Fibroblast of lung (primary cell): Measurements from ENCODE around the gene PPP2R3B. TPM values are rescaled to one million over a fixed set of nuclear protein-coding genes. Genes with fewer than 3 reads are reported as not detected.

Source experiments
- DNase-seq, 2 donors: peaks; one replicate each; pipeline versions ENCODE4 v3.0.0 to v3.0.0-alpha.2; 2010; ENCODE audit warnings: low read depth in 2 of 2
- H2AFZ ChIP-seq: 2 replicates; pipeline ENCODE4 v1.5.1; 2012; ENCODE audit warnings: low read length, control low read depth, inconsistent platforms
- H3K27ac ChIP-seq: 2 replicates; pipeline ENCODE4 v1.5.1; 2011; ENCODE audit warnings: low read length, control low read depth; ENCODE audit not compliant: insufficient read depth
- H3K27me3 ChIP-seq: 2 replicates; pipeline ENCODE4 v1.5.1; 2011; ENCODE audit warnings: mild to moderate bottlenecking, low read length; ENCODE audit not compliant: control insufficient read depth, insufficient read depth
- H3K36me3 ChIP-seq: 2 replicates; pipeline ENCODE4 v1.5.1; 2011; ENCODE audit warnings: low read length; ENCODE audit not compliant: control insufficient read depth, insufficient read depth
- H3K4me1 ChIP-seq: 2 replicates; pipeline ENCODE4 v1.5.1; 2011; ENCODE audit warnings: low read length; ENCODE audit not compliant: control insufficient read depth, insufficient read depth; ENCODE audit errors: extremely low read depth
- H3K4me2 ChIP-seq: 2 replicates; pipeline ENCODE4 v1.5.1; 2011; ENCODE audit warnings: low read length, control low read depth; ENCODE audit not compliant: insufficient read depth; ENCODE audit errors: extremely low read depth
- H3K4me3 ChIP-seq, 4 experiments: fragments of 200-600 bp in 1 of 4; sonication (generic) in 1 of 4; replicated peaks in 1 of 4; 2 replicates each; pipeline ENCODE4 v1.5.1; 2011 to 2016; ENCODE audit warnings: low read length in 4 of 4, low read depth in 3 of 4, mild to moderate bottlenecking in 3 of 4, control low read depth in 2 of 4, inconsistent platforms in 1 of 4, mixed read lengths in 1 of 4; ENCODE audit not compliant: insufficient read depth in 1 of 4; ENCODE audit errors: control extremely low read depth in 1 of 4
- H3K79me2 ChIP-seq: 2 replicates; pipeline ENCODE4 v1.5.1; 2012; ENCODE audit warnings: mild to moderate bottlenecking, low read length, inconsistent platforms; ENCODE audit not compliant: control insufficient read depth, insufficient read depth
- H3K9ac ChIP-seq: 2 replicates; pipeline ENCODE4 v1.5.1; 2011; ENCODE audit warnings: mild to moderate bottlenecking, low read length, control low read depth; ENCODE audit not compliant: insufficient read depth
- H3K9me3 ChIP-seq: 2 replicates; pipeline ENCODE4 v1.5.1; 2012; ENCODE audit warnings: low read depth, low read length; ENCODE audit not compliant: control insufficient read depth, insufficient read depth
- H4K20me1 ChIP-seq: 2 replicates; pipeline ENCODE4 v1.5.1; 2011; ENCODE audit warnings: low read length; ENCODE audit not compliant: control insufficient read depth, insufficient read depth; ENCODE audit errors: extremely low read depth
- EZH2 ChIP-seq: IDR thresholded peaks from 2 replicates; pipeline ENCODE4 v1.5.1; 2012; ENCODE audit warnings: low read length, control low read depth, mild to moderate bottlenecking; ENCODE audit errors: missing control alignments
- polyA plus RNA-seq, 2 donors: library from polyadenylated mRNA; depleted of rRNA in 1 of 2; stranded (reverse) in 1 of 2; unstranded in 1 of 2; fragments of >200 nt; gene quantifications; 2 replicates each; pipeline ENCODE4 v1.2.1, GENCODE V29; 2011 to 2012; ENCODE audit warnings: missing spikeins in 1 of 2
- total RNA-seq: library from RNA; depleted of rRNA; stranded (reverse); fragments of >200 nt; gene quantifications from 2 replicates; pipeline ENCODE4 v1.2.1, GENCODE V29; 2014
- TF ChIP-seq, protein P1 (sequence below), 2 donors: IDR thresholded peaks in 1 of 2; conservative IDR thresholded peaks in 1 of 2; 1 replicate in 1 of 2; 2 replicates in 1 of 2; pipeline ENCODE4 v1.5.1; 2011 to 2012; ENCODE audit warnings: low read length in 2 of 2, control low read depth in 1 of 2, inconsistent platforms in 1 of 2, low read depth in 1 of 2, mild to moderate bottlenecking in 1 of 2

Gene PPP2R3B
- total and polyA plus RNA-seq, 2 donors (not counting 1 experiment from before 2014, with no cell fraction given), result 3.2 to 14.7 TPM

DNA sequence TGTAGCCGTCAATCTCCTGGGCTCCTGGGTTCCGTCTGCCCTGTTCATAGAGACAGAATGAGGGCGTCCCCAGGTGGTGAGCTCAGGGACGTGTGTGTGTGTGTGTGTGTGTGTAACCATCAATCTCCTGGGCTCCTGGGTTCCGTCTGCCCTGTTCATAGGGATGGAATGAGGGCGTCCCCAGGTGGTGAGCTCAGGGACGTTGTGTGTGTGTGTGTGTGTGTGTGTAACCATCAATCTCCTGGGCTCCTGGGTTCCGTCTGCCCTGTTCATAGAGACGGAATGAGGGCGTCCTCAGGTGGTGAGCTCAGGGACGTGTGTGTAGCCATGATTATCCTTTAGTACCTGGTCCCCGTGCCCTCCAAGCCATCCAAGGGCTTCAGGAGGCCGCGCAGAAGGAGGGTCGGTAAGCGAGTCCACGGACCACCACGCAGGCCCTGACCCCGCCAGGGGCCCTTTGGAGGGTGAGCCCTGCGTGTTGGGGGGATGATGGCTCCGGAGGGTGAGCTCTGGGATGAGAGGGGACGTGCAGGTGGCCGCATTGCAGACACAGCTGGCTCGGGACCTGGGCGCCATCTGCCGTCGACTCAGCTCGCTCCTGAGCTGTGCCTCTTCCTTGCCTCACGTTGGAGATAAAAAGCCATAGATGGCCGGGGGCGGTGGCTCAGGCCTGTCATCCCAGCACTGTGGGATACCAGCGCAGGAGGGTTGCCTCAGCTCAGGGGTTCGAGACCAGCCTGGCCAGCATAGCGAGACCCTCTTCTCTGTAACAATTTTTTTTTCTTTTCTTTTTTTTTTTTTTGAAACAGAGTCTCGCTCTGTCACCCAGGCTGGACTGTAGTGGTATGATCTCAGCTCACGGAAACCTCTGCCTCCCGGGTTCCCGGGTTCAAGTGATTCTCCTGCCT, 62.7 kb downstream of the PPP2R3B start:
- Histone ChIP-seq H3K36me3 (no peaks in the 10 kb centered on the region), H3K9me3 (no peaks in the 10 kb centered on the region), H3K27me3 (no peaks in the 10 kb centered on the region), H3K27ac (no peak overlapping the region), H4K20me1 (no peaks in the 10 kb centered on the region), H3K79me2 (no peaks in the 10 kb centered on the region), H3K4me2 (no peak overlapping the region), H3K9ac (no peak overlapping the region), H2AFZ (no peak overlapping the region), H3K4me1 (no peaks in the 10 kb centered on the region), H3K4me3 (no peak overlapping the region)
- TF ChIP-seq, protein P1, sequence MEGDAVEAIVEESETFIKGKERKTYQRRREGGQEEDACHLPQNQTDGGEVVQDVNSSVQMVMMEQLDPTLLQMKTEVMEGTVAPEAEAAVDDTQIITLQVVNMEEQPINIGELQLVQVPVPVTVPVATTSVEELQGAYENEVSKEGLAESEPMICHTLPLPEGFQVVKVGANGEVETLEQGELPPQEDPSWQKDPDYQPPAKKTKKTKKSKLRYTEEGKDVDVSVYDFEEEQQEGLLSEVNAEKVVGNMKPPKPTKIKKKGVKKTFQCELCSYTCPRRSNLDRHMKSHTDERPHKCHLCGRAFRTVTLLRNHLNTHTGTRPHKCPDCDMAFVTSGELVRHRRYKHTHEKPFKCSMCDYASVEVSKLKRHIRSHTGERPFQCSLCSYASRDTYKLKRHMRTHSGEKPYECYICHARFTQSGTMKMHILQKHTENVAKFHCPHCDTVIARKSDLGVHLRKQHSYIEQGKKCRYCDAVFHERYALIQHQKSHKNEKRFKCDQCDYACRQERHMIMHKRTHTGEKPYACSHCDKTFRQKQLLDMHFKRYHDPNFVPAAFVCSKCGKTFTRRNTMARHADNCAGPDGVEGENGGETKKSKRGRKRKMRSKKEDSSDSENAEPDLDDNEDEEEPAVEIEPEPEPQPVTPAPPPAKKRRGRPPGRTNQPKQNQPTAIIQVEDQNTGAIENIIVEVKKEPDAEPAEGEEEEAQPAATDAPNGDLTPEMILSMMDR (conservative IDR thresholded peaks at IDR 0.05 in 1 of 2, IDR thresholded peaks at IDR 0.05 in 1 of 2; ENCODE audit: low read depth in 1 of 2, low read length in 2 of 2), result no peak
- TF ChIP-seq EZH2, result no peak
- peak; percentile 62 to 81 for DNase-seq

DNA sequence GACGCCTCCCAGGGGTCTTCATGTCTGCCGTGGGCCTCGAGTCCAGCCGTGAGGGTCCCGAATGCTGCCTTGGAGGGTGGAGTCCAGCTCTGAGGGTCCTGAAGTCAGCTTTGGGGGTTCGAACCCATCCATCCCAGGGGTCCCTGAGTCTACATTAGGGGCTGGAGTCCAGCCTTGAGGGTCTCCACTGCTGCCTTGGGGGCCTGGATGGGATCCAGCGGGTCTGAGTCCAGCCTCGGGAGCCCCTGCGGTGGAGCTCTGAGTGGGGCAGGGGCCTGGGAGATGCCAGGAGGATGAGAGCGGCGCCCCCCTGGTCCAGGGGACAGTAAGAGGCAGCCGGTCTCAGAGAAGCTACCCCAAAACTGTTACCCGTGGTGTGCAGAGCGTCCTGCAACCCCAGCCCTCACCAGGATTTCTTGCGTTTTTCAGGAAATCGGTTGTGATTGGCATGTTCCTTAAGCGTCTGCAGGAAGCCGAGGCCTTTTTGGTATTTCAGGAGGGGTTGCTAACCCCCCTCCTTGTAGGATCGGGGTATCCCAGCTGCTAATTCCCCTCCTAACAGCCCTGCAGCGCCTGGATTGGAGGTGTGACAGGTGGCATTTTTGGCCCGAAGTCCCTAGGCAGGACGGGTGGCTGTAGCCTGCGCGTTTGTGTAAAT, 66.5 kb downstream of the PPP2R3B start:
- Histone ChIP-seq H3K4me2 (peak overlapping the region; percentile 92), H3K9me3 (no peaks in the 10 kb centered on the region), H4K20me1 (no peaks in the 10 kb centered on the region), H3K79me2 (peaks cover 2% of the 10 kb centered on the region), H3K4me3 (peak overlapping the region; percentile 71 to 97 (median 88)), H3K9ac (peak overlapping the region; percentile 94), H3K36me3 (peaks cover 8% of the 10 kb centered on the region), H2AFZ (no peak overlapping the region), H3K27ac (peak overlapping the region; percentile 89), H3K4me1 (no peaks in the 10 kb centered on the region), H3K27me3 (no peaks in the 10 kb centered on the region)
- peak; percentile 24 to 28 for DNase-seq
- no peak for TF ChIP-seq EZH2
- TF ChIP-seq, protein P1 (conservative IDR thresholded peaks at IDR 0.05 in 1 of 2, IDR thresholded peaks at IDR 0.05 in 1 of 2; ENCODE audit: low read depth in 1 of 2, low read length in 2 of 2), result no peak

GRCh38 chrX:319579-320125, 67.1 kb downstream of the PPP2R3B start:
- Histone ChIP-seq H4K20me1 (no peaks in the 10 kb centered on the region), H3K4me2 (peak overlapping the region; percentile 92), H3K4me3 (peak overlapping the region; percentile 71 to 97 (median 88)), H3K4me1 (no peaks in the 10 kb centered on the region), H3K9me3 (no peaks in the 10 kb centered on the region), H3K27me3 (no peaks in the 10 kb centered on the region), H3K36me3 (peaks cover 9% of the 10 kb centered on the region), H3K27ac (peak overlapping the region; percentile 89), H3K9ac (peak overlapping the region; percentile 94), H3K79me2 (peaks cover 2% of the 10 kb centered on the region), H2AFZ (no peak overlapping the region)
- DNase-seq, result no peak
- no peak for TF ChIP-seq EZH2
- TF ChIP-seq, protein P1 (conservative IDR thresholded peaks at IDR 0.05 in 1 of 2, IDR thresholded peaks at IDR 0.05 in 1 of 2; ENCODE audit: low read depth in 1 of 2, low read length in 2 of 2), result no peak
